K562 (cell line): ENCODE data around the gene C22orf39. TPM values are rescaled to one million over a fixed set of nuclear protein-coding genes. Genes with fewer than 3 reads are reported as not detected.

Experiments
- ATAC-seq: fragments of 200-7000 bp; cut with Tn5 transposase; 3 replicates; pipeline ENCODE4 v1.9.1; 2020; ENCODE audit warnings: moderate library complexity
- BruUV-seq: library from RNA; stranded (reverse); fragments of 400-500 nt; replicated peaks from 2 replicates; lab custom pipeline; 2021; lab: Mats Ljungman, UMichigan
- CTCF ChIA-PET: fragments of 300-600 bp; formaldehyde crosslinking; extraction: SDS; loops from one replicate; lab custom pipeline; 2021; ENCODE audit warnings: low intra/inter-chr PET ratio; lab: Yijun Ruan, JAX
- POLR2A ChIA-PET: fragments of 300-600, 350-650 bp; sonication (Branson Sonifier 250); formaldehyde crosslinking; extraction: SDS; loops from one replicate; lab custom pipeline; 2021; ENCODE audit warnings: antibody characterized with exemption, inconsistent platforms; lab: Yijun Ruan, JAX
- DNase-seq, 4 experiments: peaks; one replicate each; pipeline versions ENCODE4 v3.0.0 to v3.0.0-alpha.2; 2011 to 2018; ENCODE audit warnings: low spot score in 3 of 4, mixed read lengths in 3 of 4; ENCODE audit errors: extremely low read depth in 1 of 4
- FAIRE-seq: peaks from 2 replicates; lab custom pipeline; 2011; peaks lifted over from hg19 to GRCh38; lab: Jason Lieb, UNC
- H2AFZ ChIP-seq: 2 replicates; pipeline ENCODE4 v1.6.0; 2011; ENCODE audit warnings: low read depth, low read length, control low read depth, inconsistent platforms
- H3K27ac ChIP-seq: fragments of 200-600 bp; 3 replicates; pipeline ENCODE4 v1.8.0; 2011; ENCODE audit warnings: low read depth, mild to moderate bottlenecking, control low read depth, inconsistent platforms, low read length, moderate library complexity, mixed read lengths; ENCODE audit errors: extremely low read depth
- H3K27me3 ChIP-seq, 2 experiments: fragments of 300-600 bp in 1 of 2; 2 replicates in 1 of 2; 3 replicates in 1 of 2; pipeline versions ENCODE4 v1.6.0 to v1.8.0; 2011; ENCODE audit warnings: inconsistent platforms in 2 of 2, low read length in 2 of 2, mild to moderate bottlenecking in 1 of 2, mixed read lengths in 1 of 2, moderate library complexity in 1 of 2; ENCODE audit not compliant: control insufficient read depth in 2 of 2, insufficient read depth in 2 of 2
- H3K36me3 ChIP-seq: fragments of 300-600 bp; 3 replicates; pipeline ENCODE4 v1.8.0; 2011; ENCODE audit warnings: mild to moderate bottlenecking, low read length, inconsistent platforms; ENCODE audit not compliant: control insufficient read depth, insufficient read depth
- H3K4me1 ChIP-seq, 2 experiments: fragments of 200-600 bp in 1 of 2; replicated peaks in 1 of 2; 2 replicates in 1 of 2; 3 replicates in 1 of 2; pipeline versions ENCODE4 v1.5.1 to v1.8.0; 2011; ENCODE audit warnings: inconsistent platforms in 2 of 2, low read length in 2 of 2, mild to moderate bottlenecking in 1 of 2, mixed read lengths in 1 of 2, moderate library complexity in 1 of 2; ENCODE audit not compliant: control insufficient read depth in 2 of 2, insufficient read depth in 2 of 2
- H3K4me2 ChIP-seq: 2 replicates; pipeline ENCODE4 v1.6.1; 2011; ENCODE audit warnings: low read length, control low read depth, inconsistent platforms, mixed read lengths; ENCODE audit not compliant: insufficient read depth
- H3K4me3 ChIP-seq: fragments of 200-600 bp; sonication (generic), shearing (Covaris generic); 2 replicates; pipeline ENCODE4 v1.5.1; 2016; ENCODE audit warnings: control low read depth, inconsistent platforms
- H3K79me2 ChIP-seq: fragments of 200-600 bp; 3 replicates; pipeline ENCODE4 v1.8.0; 2011; ENCODE audit warnings: low read length, inconsistent platforms; ENCODE audit not compliant: control insufficient read depth, insufficient read depth
- H3K9ac ChIP-seq, 2 experiments: 2 replicates each; pipeline versions ENCODE4 v1.6.0 to v1.6.1; 2011; ENCODE audit warnings: low read depth in 2 of 2, low read length in 2 of 2, control low read depth in 1 of 2, inconsistent platforms in 1 of 2, mild to moderate bottlenecking in 1 of 2, mixed read lengths in 1 of 2; ENCODE audit not compliant: insufficient read depth in 1 of 2
- H3K9me1 ChIP-seq: one replicate; pipeline ENCODE4 v1.6.0; 2011; ENCODE audit warnings: inconsistent platforms, mild to moderate bottlenecking, low read length, moderate library complexity; ENCODE audit not compliant: control insufficient read depth, insufficient read depth
- H3K9me3 ChIP-seq: replicated peaks from 2 replicates; pipeline ENCODE4 v1.5.1; 2011; ENCODE audit warnings: low read depth, low read length, inconsistent platforms; ENCODE audit not compliant: control insufficient read depth, insufficient read depth
- H4K20me1 ChIP-seq: replicated peaks from 2 replicates; pipeline ENCODE4 v1.6.1; 2011; ENCODE audit warnings: low read length, inconsistent platforms, mixed read lengths; ENCODE audit not compliant: control insufficient read depth, insufficient read depth
- BRD9 ChIP-seq: fragments of 450-650 bp; IDR thresholded peaks from 2 replicates; pipeline ENCODE4 v1.6.1; 2018; ENCODE audit warnings: low read depth; ENCODE audit not compliant: partially characterized antibody
- CEBPB ChIP-seq: fragments of 450-650 bp; IDR thresholded peaks from 2 replicates; pipeline ENCODE4 v1.6.1; 2016; ENCODE audit warnings: missing genetic modification characterization, missing compliant biosample characterization
- CHD2 ChIP-seq: IDR thresholded peaks from 2 replicates; pipeline ENCODE4 v1.6.1; 2011; ENCODE audit warnings: low read depth, low read length
- KAT8 ChIP-seq: fragments of 450-650 bp; IDR thresholded peaks from 2 replicates; pipeline ENCODE4 v1.6.1; 2016; ENCODE audit warnings: low read depth, mild to moderate bottlenecking
- KLF1 ChIP-seq: fragments of 450-650 bp; IDR thresholded peaks from 2 replicates; pipeline ENCODE4 v1.6.1; 2016; ENCODE audit warnings: missing genetic modification characterization, missing compliant biosample characterization
- PHB2 ChIP-seq: fragments of 450-650 bp; IDR thresholded peaks from 2 replicates; pipeline ENCODE4 v1.6.1; 2017; ENCODE audit warnings: low read depth
- SMAD3 ChIP-seq: fragments of 450-650 bp; formaldehyde crosslinking; conservative IDR thresholded peaks from 2 replicates; pipeline ENCODE4 v1.4.0; 2020; ENCODE audit warnings: mild to moderate bottlenecking
- SMARCC2 ChIP-seq: fragments of 450-650 bp; IDR thresholded peaks from 2 replicates; pipeline ENCODE4 v1.6.1; 2017; ENCODE audit warnings: antibody characterized with exemption, moderate library complexity, mild to moderate bottlenecking, low read depth
- WGBS: fragments of 100-300 bp; shearing (Covaris generic); methylation state at CpG from one replicate; pipeline ENCODE4 v1.1.6; 2016; ENCODE audit warnings: low coverage, mixed read lengths; ENCODE audit not compliant: insufficient coverage; ENCODE audit errors: missing lambda C conversion rate; 5-methylcytosine and 5-hydroxymethylcytosine counted together
- in situ Hi-C: fragments of 300-500 bp; cut with MboI; formaldehyde crosslinking; loops from 4 replicates; pipeline ENCODE4 v1.15.0; 2018; ENCODE audit warnings: inconsistent platforms, mixed read lengths
- intact Hi-C: fragments of 100-400 bp; cut with micrococcal nuclease; formaldehyde crosslinking; loops from 2 replicates; pipeline ENCODE4 v1.14.2; 2022
- polyA plus RNA-seq, 8 experiments: library from polyadenylated mRNA; depleted of rRNA in 4 of 8; stranded (reverse) in 5 of 8; unstranded in 3 of 8; fragments of >200 nt; fragmentation: Nextera tagmentation in 2 of 8; fragmentation: Illumina TruSeq in 1 of 8; extraction: Ambion mirVana in 2 of 8; extraction: Trizol in 1 of 8; gene quantifications; 2 replicates each; pipeline versions ENCODE4 v1.2.1 to v1.2.3, GENCODE V29; 2011 to 2014; ENCODE audit warnings: inconsistent platforms in 1 of 8, missing spikeins in 1 of 8
- total RNA-seq, 7 experiments: library from RNA; depleted of rRNA in 6 of 7; stranded (reverse); fragments of >200 nt in 6 of 7; fragmentation: Illumina TruSeq in 2 of 7; extraction: Trizol in 2 of 7; gene quantifications; 2 replicates each; pipeline versions ENCODE4 v1.2.1 to v1.2.3, GENCODE V29; 2011 to 2021; ENCODE audit warnings: low replicate concordance in 1 of 7
- TF ChIP-seq, protein P1 (sequence below): IDR thresholded peaks from 2 replicates; pipeline ENCODE4 v1.6.1; 2011; ENCODE audit warnings: borderline replicate concordance, low read depth, mild to moderate bottlenecking, moderate library complexity, low read length; ENCODE audit not compliant: insufficient read depth, poor library complexity, severe bottlenecking
- TF ChIP-seq, protein P2 (sequence below), 2 experiments: IDR thresholded peaks in 1 of 2; conservative IDR thresholded peaks in 1 of 2; 2 replicates each; pipeline ENCODE4 v1.6.1; 2016; ENCODE audit warnings: low read depth in 2 of 2, mild to moderate bottlenecking in 1 of 2, missing compliant biosample characterization in 1 of 2, missing genetic modification characterization in 1 of 2, moderate library complexity in 1 of 2
- TF ChIP-seq, protein P3 (sequence below), 2 experiments: IDR thresholded peaks; 2 replicates each; pipeline ENCODE4 v1.6.1; 2011; ENCODE audit warnings: borderline replicate concordance in 1 of 2, control low read depth in 1 of 2, low read depth in 1 of 2, low read length in 1 of 2, mild to moderate bottlenecking in 1 of 2, mixed read lengths in 1 of 2, moderate library complexity in 1 of 2; ENCODE audit not compliant: insufficient read depth in 1 of 2, insufficient read length in 1 of 2, poor library complexity in 1 of 2, severe bottlenecking in 1 of 2; ENCODE audit errors: extremely low read depth in 1 of 2

Gene C22orf39
- total and polyA plus RNA-seq, 9 of the 15 experiments (the other 6 are each of a cell fraction or from before 2014, with no cell fraction given): 20.4 to 139 (median 66.8) TPM

DNA sequence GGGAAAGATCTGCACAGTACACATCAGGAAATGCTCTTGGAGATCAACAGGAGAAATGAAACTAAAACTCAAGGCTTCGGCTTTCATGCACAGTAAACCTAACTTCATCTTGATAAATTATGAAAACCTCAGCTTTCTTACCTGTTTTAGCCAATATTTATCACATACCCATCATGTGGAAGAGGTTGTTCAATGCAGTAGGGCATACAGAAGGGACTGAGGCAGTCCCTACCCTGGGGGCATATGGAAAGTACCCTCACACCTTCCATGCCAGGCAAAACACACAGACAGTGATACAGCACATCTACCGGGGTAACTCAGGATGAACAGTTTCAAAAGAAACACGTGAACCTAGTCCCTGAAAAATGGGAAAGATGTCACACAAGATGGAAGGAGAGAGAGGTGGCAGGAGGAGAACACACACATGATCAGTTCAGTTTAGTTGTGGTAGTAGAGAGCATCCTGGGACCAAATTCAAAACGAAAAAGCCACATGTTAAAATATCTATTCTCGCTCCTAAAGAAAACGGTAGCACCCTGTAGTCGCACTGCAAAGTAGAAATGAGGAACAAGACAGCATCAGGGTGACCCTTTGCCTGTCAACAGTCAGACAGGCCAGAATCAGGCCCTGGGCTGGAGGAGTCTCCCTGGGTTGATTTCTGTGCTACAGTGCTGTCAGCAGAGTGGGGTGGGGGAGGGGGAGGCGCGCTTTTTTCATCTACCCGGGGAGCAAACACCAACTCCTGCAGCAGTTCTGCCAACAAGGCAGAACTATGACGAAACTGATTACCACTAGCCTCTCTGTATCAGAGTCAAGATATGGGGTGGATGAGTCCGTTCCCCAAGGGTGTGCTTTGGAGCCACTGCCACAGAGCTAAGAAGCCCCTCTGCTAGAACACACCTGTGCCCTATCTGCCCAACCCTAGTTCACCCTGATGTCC, 17.3 kb downstream of the C22orf39 start (continued):
- TF ChIP-seq, protein P1, sequence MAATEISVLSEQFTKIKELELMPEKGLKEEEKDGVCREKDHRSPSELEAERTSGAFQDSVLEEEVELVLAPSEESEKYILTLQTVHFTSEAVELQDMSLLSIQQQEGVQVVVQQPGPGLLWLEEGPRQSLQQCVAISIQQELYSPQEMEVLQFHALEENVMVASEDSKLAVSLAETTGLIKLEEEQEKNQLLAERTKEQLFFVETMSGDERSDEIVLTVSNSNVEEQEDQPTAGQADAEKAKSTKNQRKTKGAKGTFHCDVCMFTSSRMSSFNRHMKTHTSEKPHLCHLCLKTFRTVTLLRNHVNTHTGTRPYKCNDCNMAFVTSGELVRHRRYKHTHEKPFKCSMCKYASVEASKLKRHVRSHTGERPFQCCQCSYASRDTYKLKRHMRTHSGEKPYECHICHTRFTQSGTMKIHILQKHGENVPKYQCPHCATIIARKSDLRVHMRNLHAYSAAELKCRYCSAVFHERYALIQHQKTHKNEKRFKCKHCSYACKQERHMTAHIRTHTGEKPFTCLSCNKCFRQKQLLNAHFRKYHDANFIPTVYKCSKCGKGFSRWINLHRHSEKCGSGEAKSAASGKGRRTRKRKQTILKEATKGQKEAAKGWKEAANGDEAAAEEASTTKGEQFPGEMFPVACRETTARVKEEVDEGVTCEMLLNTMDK: no peak
- no peak for TF ChIP-seq KAT8
- TF ChIP-seq, all 486 proteins: peak for 49

DNA sequence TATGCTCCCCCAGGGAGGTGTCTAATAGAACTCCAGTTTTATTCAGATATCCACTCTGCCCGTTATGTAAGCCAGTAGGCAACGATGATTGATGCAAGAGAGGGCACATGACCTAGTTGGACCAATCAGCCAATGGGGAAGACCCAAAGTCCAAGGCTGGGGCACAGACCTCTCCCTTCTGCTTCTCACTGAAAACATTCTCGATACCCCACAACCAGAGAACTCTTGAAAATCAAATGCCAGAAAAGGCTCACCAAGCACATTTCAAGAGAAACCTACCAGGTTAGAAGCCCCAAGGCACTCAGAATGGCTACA, 23.4 kb downstream of the C22orf39 start:
- TF ChIP-seq KLF1 (0 out of 2 replicates have a peak, but pooled peaks have one; percentile 10), PHB2 (no peak), SMAD3 (CRISPR knock-in tag) (0 out of 2 replicates have a peak, but pooled peaks have one; percentile 16), BRD9 (no peak), SMARCC2 (no peak), CEBPB (tag) (0 out of 2 replicates have a peak, but pooled peaks have one; percentile 23), CHD2 (no peak)
- TF ChIP-seq, protein P2, sequence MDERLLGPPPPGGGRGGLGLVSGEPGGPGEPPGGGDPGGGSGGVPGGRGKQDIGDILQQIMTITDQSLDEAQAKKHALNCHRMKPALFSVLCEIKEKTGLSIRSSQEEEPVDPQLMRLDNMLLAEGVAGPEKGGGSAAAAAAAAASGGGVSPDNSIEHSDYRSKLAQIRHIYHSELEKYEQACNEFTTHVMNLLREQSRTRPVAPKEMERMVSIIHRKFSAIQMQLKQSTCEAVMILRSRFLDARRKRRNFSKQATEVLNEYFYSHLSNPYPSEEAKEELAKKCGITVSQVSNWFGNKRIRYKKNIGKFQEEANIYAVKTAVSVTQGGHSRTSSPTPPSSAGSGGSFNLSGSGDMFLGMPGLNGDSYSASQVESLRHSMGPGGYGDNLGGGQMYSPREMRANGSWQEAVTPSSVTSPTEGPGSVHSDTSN (CRISPR knock-in tag; IDR thresholded peaks at IDR 0.05; ENCODE audit: low read depth): no peak
- TF ChIP-seq, protein P2 (tag; conservative IDR thresholded peaks at IDR 0.05; ENCODE audit: low read depth): peak; percentile 63
- TF ChIP-seq, protein P3, sequence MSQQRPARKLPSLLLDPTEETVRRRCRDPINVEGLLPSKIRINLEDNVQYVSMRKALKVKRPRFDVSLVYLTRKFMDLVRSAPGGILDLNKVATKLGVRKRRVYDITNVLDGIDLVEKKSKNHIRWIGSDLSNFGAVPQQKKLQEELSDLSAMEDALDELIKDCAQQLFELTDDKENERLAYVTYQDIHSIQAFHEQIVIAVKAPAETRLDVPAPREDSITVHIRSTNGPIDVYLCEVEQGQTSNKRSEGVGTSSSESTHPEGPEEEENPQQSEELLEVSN (IDR thresholded peaks at IDR 0.05; ENCODE audit: borderline replicate concordance in 1 of 2, extremely low read depth in 1 of 2, insufficient read depth in 1 of 2, insufficient read length in 1 of 2, low read depth in 1 of 2, low read length in 1 of 2, poor library complexity in 1 of 2, severe bottlenecking in 1 of 2): no peak
- no peak for FAIRE-seq
- Histone ChIP-seq H3K4me2 (no peak overlapping the region), H3K27ac (no peak overlapping the region), H3K9me3 (no peaks in the 10 kb centered on the region), H3K27me3 (no peaks in the 10 kb centered on the region), H3K9ac (no peak overlapping the region), H3K4me1 (peaks cover 41 to 46% of the 10 kb centered on the region in 2 experiments), H3K4me3 (no peak overlapping the region), H4K20me1 (peaks cover 71% of the 10 kb centered on the region), H2AFZ (no peak overlapping the region), H3K9me1 (peaks cover 21% of the 10 kb centered on the region), H3K36me3 (peaks cover 49% of the 10 kb centered on the region), H3K79me2 (peaks cover 100% of the 10 kb centered on the region)
- POLR2A ChIA-PET: interaction anchor here (0.6 to 10.1 kb wide), 9 partner anchors 8 to 761 kb away, joined by 3 to 212 read pairs (median 5); partner anchors contain the start of genes C22orf39, CDC45, HIRA and MRPL40
- CTCF ChIA-PET: no interaction called here
- ATAC-seq: no peak
- DNase-seq: no peak
- intact Hi-C loops (no loop called here), in situ Hi-C loops (no loop called here)
- 75% methylated on average over 3 of the region's 3 CpGs for WGBS
- no TSS peak for BruUV-seq
